Ishikawa (cell line): ENCODE results near the gene SLC15A3.

Experiments used
- CEBPB ChIP-seq: IDR thresholded peaks from 2 replicates; pipeline ENCODE4 v1.6.1; 2012
- CREB1 ChIP-seq: IDR thresholded peaks from 2 replicates; pipeline ENCODE4 v1.6.1; 2012; ENCODE audit warnings: low read depth
- EGR1 ChIP-seq: IDR thresholded peaks from 2 replicates; pipeline ENCODE4 v1.6.1; 2012
- EP300 ChIP-seq: IDR thresholded peaks from 2 replicates; pipeline ENCODE4 v1.6.1; 2012; ENCODE audit warnings: borderline replicate concordance
- FOXM1 ChIP-seq: IDR thresholded peaks from 2 replicates; pipeline ENCODE4 v1.6.1; 2012; ENCODE audit warnings: low read depth, borderline replicate concordance
- MAX ChIP-seq: IDR thresholded peaks from 2 replicates; pipeline ENCODE4 v1.6.1; 2012
- NFIC ChIP-seq: IDR thresholded peaks from 2 replicates; pipeline ENCODE4 v1.6.1; 2012
- RAD21 ChIP-seq: IDR thresholded peaks from 2 replicates; pipeline ENCODE4 v1.6.1; 2012; ENCODE audit warnings: low read depth
- REST ChIP-seq: IDR thresholded peaks from 2 replicates; pipeline ENCODE4 v1.6.1; 2012; ENCODE audit warnings: low read depth, mild to moderate bottlenecking
- TAF1 ChIP-seq: IDR thresholded peaks from 2 replicates; pipeline ENCODE4 v1.6.1; 2012; ENCODE audit warnings: low read depth, mild to moderate bottlenecking
- TCF12 ChIP-seq: IDR thresholded peaks from 2 replicates; pipeline ENCODE4 v1.6.1; 2012; ENCODE audit warnings: low read depth
- TEAD4 ChIP-seq: IDR thresholded peaks from 2 replicates; pipeline ENCODE4 v1.6.1; 2012
- USF1 ChIP-seq: IDR thresholded peaks from 2 replicates; pipeline ENCODE4 v1.6.1; 2012
- YY1 ChIP-seq: IDR thresholded peaks from 2 replicates; pipeline ENCODE4 v1.6.1; 2012; ENCODE audit warnings: low read depth
- ZBTB7A ChIP-seq: IDR thresholded peaks from 2 replicates; pipeline ENCODE4 v1.6.1; 2012; ENCODE audit warnings: low read depth

The SLC15A3 gene

GRCh38 chr11:60922906-60923305, 29.1 kb downstream of the SLC15A3 start:
- TF ChIP-seq CREB1 (no peak), MAX (no peak), TAF1 (no peak), USF1 (no peak), REST (no peak), CEBPB (no peak), NFIC (no peak), YY1 (no peak)

GRCh38 chr11:60921777-60922335, 30.1 kb downstream of the SLC15A3 start:
- no peak for TF ChIP-seq USF1

GRCh38 chr11:60921259-60921658, 30.7 kb downstream of the SLC15A3 start:
- no peak for TF ChIP-seq NFIC
- no peak for TF ChIP-seq CREB1
- no peak for TF ChIP-seq EP300
- no peak for TF ChIP-seq MAX
- TF ChIP-seq USF1 = no peak

GRCh38 chr11:60919956-60920355, 32.0 kb downstream of the SLC15A3 start:
- TF ChIP-seq CREB1 = no peak
- TF ChIP-seq MAX = no peak
- no peak for TF ChIP-seq EGR1
- no peak for TF ChIP-seq USF1
- no peak for TF ChIP-seq ZBTB7A
- TF ChIP-seq TCF12 = no peak
- no peak for TF ChIP-seq NFIC
- TF ChIP-seq FOXM1 = no peak
- TF ChIP-seq EP300 = no peak
- TF ChIP-seq CEBPB = no peak
- no peak for TF ChIP-seq RAD21
- TF ChIP-seq REST = no peak
- no peak for TF ChIP-seq TEAD4
- TF ChIP-seq TAF1 = no peak
- TF ChIP-seq YY1 = no peak

GRCh38 chr11:60919320-60919719, 32.7 kb downstream of the SLC15A3 start:
- TF ChIP-seq EP300 = no peak

- no peak for TF ChIP-seq EGR1
- no peak for TF ChIP-seq MAX
- no peak for TF ChIP-seq ZBTB7A
- TF ChIP-seq FOXM1 = no peak
- TF ChIP-seq YY1 = no peak
- TF ChIP-seq CEBPB = no peak
- no peak for TF ChIP-seq TEAD4
- TF ChIP-seq RAD21 = no peak
- TF ChIP-seq USF1 = no peak
- no peak for TF ChIP-seq NFIC
- no peak for TF ChIP-seq TAF1
These were observed 33.1 kb downstream of the SLC15A3 start for GRCh38 chr11:60918939-60919265.
